Measurements from ENCODE around the gene PF4V1. TPM values are rescaled to one million over a fixed set of nuclear protein-coding genes. Genes with fewer than 3 reads are reported as not detected.
"Not testable (repeated sequence)": the region's sequence is repeated elsewhere in the genome, so short reads cannot be mapped to it uniquely, and the experiment has no call there.

Gene PF4V1
- total RNA-seq, 2 experiments from 2014 or later = not detected

GRCh38 chr4:73891739-73892405, 38.8 kb downstream of the PF4V1 start:
- ChIA-PET CTCF (no interaction called here), POLR2A (no interaction called here)
- no peaks in the 10 kb centered on the region for H3K4me1 Mint-ChIP-seq
- no peaks in the 10 kb centered on the region for H3K9me3 Mint-ChIP-seq
- no peak overlapping the region for H3K4me3 Mint-ChIP-seq
- no peak for DNase-seq
- H3K27me3 Mint-ChIP-seq = peaks cover 3% of the 10 kb centered on the region
- H3K27ac Mint-ChIP-seq = no peak overlapping the region
- H3K36me3 Mint-ChIP-seq (ENCODE audit: low read depth) = no peaks in the 10 kb centered on the region

- CTCF ChIA-PET = no interaction called here
- no peak for DNase-seq
These were observed 39.9 kb downstream of the PF4V1 start for GRCh38 chr4:73892966-73893365.

GRCh38 chr4:73894001-73894400, 40.9 kb downstream of the PF4V1 start:
- no peak for DNase-seq
- Mint-ChIP-seq H3K27me3 (peaks cover 3% of the 10 kb centered on the region), H3K36me3 (ENCODE audit: low read depth) (no peaks in the 10 kb centered on the region), H3K4me1 (no peaks in the 10 kb centered on the region), H3K9me3 (no peaks in the 10 kb centered on the region), H3K4me3 (no peak overlapping the region), H3K27ac (no peak overlapping the region)
- CTCF ChIA-PET = no interaction called here
- POLR2A ChIA-PET = no interaction called here

More at GRCh38 chr4:73892966-73893365, 39.9 kb downstream of the PF4V1 start:
- H3K27me3 Mint-ChIP-seq = peaks cover 3% of the 10 kb centered on the region
- no peak overlapping the region for H3K27ac Mint-ChIP-seq
- H3K4me1 Mint-ChIP-seq = no peaks in the 10 kb centered on the region
- no peaks in the 10 kb centered on the region for H3K9me3 Mint-ChIP-seq
- POLR2A ChIA-PET = no interaction called here
- H3K4me3 Mint-ChIP-seq = no peak overlapping the region
- no peaks in the 10 kb centered on the region for H3K36me3 Mint-ChIP-seq (ENCODE audit: low read depth)

GRCh38 chr4:73895201-73896175, 42.4 kb downstream of the PF4V1 start:
- H3K9me3 Mint-ChIP-seq = no peaks in the 10 kb centered on the region
- CTCF ChIA-PET = no interaction called here
- no peaks in the 10 kb centered on the region for H3K4me1 Mint-ChIP-seq
- H3K4me3 Mint-ChIP-seq = no peak overlapping the region
- no peak for DNase-seq
- no peak overlapping the region for H3K27ac Mint-ChIP-seq
- H3K36me3 Mint-ChIP-seq (ENCODE audit: low read depth) = no peaks in the 10 kb centered on the region
- no peaks in the 10 kb centered on the region for H3K27me3 Mint-ChIP-seq
- POLR2A ChIA-PET = no interaction called here

- no peak overlapping the region for H3K27ac Mint-ChIP-seq
- POLR2A ChIA-PET = no interaction called here
- H3K27me3 Mint-ChIP-seq = no peaks in the 10 kb centered on the region
- no peaks in the 10 kb centered on the region for H3K4me1 Mint-ChIP-seq
- CTCF ChIA-PET = no interaction called here
- no peaks in the 10 kb centered on the region for H3K36me3 Mint-ChIP-seq (ENCODE audit: low read depth)
- H3K9me3 Mint-ChIP-seq = no peaks in the 10 kb centered on the region
- no peak for DNase-seq
- no peak overlapping the region for H3K4me3 Mint-ChIP-seq
These were observed 43.3 kb downstream of the PF4V1 start for GRCh38 chr4:73896416-73896815.

GRCh38 chr4:73897380-73898136, 44.5 kb downstream of the PF4V1 start:
- no peaks in the 10 kb centered on the region for H3K9me3 Mint-ChIP-seq
- no peaks in the 10 kb centered on the region for H3K27me3 Mint-ChIP-seq
- POLR2A ChIA-PET = no interaction called here
- no peak for DNase-seq
- no peaks in the 10 kb centered on the region for H3K36me3 Mint-ChIP-seq (ENCODE audit: low read depth)
- H3K4me1 Mint-ChIP-seq = no peaks in the 10 kb centered on the region
- no peak overlapping the region for H3K4me3 Mint-ChIP-seq
- no peak overlapping the region for H3K27ac Mint-ChIP-seq
- CTCF ChIA-PET = no interaction called here

- H3K27ac Mint-ChIP-seq; H3K36me3 Mint-ChIP-seq (ENCODE audit: low read depth); H3K4me3 Mint-ChIP-seq; H3K9me3 Mint-ChIP-seq; DNase-seq; POLR2A ChIA-PET; H3K27me3 Mint-ChIP-seq; CTCF ChIA-PET; H3K4me1 Mint-ChIP-seq: not testable (repeated sequence)
These were observed 46.2 kb downstream of the PF4V1 start for GRCh38 chr4:73899338-73899737.

GRCh38 chr4:73901031-73901430, 47.9 kb downstream of the PF4V1 start:
- Mint-ChIP-seq H3K4me3 (no peak overlapping the region), H3K4me1 (no peaks in the 10 kb centered on the region), H3K36me3 (ENCODE audit: low read depth) (no peaks in the 10 kb centered on the region), H3K27me3 (no peaks in the 10 kb centered on the region), H3K9me3 (no peaks in the 10 kb centered on the region), H3K27ac (no peak overlapping the region)
- ChIA-PET POLR2A (no interaction called here), CTCF (no interaction called here)
- no peak for DNase-seq

- ChIA-PET CTCF (no interaction called here), POLR2A (interaction anchor here (0.6 kb wide), 1 partner anchor 34 kb away, joined by 3 read pairs; no protein-coding TSS in a partner anchor)
- H3K4me1 Mint-ChIP-seq = no peaks in the 10 kb centered on the region
- no peaks in the 10 kb centered on the region for H3K27me3 Mint-ChIP-seq
- H3K4me3 Mint-ChIP-seq = no peak overlapping the region
- DNase-seq = no peak
- H3K27ac Mint-ChIP-seq = no peak overlapping the region
- H3K9me3 Mint-ChIP-seq = no peaks in the 10 kb centered on the region
- no peaks in the 10 kb centered on the region for H3K36me3 Mint-ChIP-seq (ENCODE audit: low read depth)
These were observed 49.0 kb downstream of the PF4V1 start for GRCh38 chr4:73902038-73902637.

GRCh38 chr4:73902817-73903547, 49.9 kb downstream of the PF4V1 start:
- CTCF ChIA-PET = no interaction called here
- no peak for DNase-seq
- POLR2A ChIA-PET = no interaction called here
- Mint-ChIP-seq H3K36me3 (ENCODE audit: low read depth) (no peaks in the 10 kb centered on the region), H3K27ac (no peak overlapping the region), H3K4me1 (no peaks in the 10 kb centered on the region), H3K4me3 (no peak overlapping the region), H3K27me3 (no peaks in the 10 kb centered on the region), H3K9me3 (no peaks in the 10 kb centered on the region)

All from activated CD4-positive, alpha-beta T cell treated with anti-CD3 and anti-CD28 coated beads, Interleukin-2, amount 10 ng/mL, durations not matched to agents 7 days and 5 days (primary cell).